COR-L47 (cell line): ENCODE data around the gene SPIN1.

Source experiments
- DNase-seq: peaks from one replicate; lab custom pipeline; 2025; lab: John Stamatoyannopoulos, UW

Gene SPIN1

DNA sequence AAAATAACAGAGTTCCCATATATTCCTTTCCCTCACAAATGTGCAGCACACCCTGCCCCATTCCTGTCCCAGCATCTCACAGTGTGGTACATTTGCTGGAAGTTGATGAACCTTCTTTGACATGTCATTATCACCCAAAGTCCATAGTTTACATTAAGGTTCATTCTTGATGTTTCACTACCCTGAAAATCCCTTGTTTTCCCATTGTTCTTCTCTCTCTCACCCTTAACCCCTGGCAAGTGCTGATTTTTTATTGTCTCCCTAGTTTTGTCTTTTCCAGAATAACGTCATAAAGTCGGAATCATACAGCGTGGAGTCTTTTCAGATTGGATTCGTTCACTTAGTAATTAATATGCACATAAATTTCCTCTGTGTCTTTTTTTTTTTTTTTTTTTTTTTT is 48.1 kb downstream of the SPIN1 start:
- no peak for DNase-seq

DNA sequence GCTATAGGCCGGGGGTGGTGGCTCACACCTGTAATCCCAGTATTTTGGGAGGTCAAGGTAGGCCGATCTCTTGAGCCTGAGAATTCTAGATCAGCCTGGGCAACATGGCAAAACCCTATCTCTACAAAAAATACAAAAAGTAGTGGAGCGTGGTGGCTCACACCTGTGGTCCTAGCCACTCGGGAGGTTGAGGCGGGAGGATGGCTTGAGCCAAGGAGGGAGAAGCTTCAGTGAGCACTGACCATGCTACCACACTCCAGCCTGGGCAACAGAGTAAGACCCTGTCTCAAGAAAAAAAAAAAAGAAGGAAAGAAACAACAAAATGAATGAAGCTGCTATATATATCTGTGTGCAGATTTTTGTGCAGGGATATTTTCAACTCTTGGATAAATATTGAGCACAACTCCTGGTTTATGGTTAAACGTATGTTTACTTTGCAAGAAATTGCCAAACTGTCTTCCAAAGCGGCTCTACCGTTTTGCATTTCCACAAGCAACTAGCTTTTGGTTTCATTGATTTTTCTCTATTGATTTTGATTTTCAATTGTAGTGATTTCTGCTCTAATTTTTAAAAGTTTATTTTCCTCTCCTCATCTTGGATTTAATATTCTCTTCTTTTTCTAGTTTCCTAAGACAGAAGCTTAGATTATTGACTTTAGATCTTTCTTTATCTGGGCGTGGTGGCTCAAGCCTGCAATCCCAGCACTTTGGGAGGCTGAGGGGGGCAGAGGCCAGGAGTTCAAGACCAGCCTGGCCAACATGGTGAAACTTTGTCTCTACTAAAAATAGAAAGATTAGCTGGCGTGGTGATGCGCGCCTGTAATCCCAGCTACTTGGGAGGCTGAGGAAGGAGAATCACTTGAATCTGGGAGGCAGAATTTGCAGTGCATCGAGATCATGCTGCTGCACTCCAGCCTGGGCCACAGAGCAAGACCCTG is 49.2 kb downstream of the SPIN1 start:
- DNase-seq = no peak

DNA sequence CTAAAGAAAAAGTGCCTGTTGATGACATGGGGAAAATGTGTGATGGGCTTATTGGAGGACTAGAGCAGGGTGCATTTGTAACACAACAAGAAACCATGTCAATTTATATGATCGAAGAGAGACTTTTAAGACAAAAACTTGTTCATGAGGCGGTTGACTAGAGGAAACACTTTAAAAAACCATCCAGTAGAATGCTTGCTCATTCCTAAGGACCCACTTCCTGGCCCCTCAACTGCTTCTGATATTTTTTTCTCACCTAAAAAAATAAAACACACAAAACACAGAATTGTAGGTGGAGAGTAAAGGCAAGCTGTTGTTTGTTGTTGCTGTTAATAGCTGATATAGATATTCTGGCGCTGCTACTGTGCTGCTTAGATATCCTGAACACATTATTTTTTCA is 50.6 kb downstream of the SPIN1 start:
- no peak for DNase-seq

DNA sequence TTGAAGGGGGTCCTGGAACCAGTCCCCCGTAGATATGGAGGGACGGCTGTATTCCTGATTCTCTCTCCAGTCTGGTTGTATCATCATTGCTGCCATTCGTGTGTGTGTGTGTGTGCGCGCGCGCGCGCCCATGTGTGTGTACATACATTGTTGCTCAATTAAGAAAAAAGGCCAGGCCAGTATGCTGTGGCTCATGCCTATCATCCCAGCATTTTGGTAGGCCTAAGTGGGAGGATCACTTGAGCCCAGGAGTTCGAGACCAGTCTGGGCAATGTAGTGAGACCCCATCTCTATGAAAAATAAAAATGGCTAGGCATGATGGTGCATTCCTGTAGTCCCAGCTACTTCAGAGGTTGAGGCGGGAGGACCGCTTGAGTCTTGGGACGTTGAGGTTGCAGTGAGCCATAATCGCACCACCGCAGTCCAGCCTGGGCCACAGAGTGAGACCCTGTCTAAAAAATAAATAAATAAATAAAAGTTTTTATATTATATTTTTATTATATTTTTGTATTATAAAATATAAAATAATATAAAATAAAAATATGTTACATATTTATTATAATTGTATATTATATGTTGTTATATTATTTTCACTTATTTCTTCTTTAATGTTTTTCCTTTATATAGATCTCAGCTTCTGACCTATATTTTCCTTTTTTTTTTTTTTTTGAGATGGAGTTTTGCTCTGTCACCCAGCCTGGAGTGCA is 53.2 kb downstream of the SPIN1 start:
- DNase-seq = no peak

DNA sequence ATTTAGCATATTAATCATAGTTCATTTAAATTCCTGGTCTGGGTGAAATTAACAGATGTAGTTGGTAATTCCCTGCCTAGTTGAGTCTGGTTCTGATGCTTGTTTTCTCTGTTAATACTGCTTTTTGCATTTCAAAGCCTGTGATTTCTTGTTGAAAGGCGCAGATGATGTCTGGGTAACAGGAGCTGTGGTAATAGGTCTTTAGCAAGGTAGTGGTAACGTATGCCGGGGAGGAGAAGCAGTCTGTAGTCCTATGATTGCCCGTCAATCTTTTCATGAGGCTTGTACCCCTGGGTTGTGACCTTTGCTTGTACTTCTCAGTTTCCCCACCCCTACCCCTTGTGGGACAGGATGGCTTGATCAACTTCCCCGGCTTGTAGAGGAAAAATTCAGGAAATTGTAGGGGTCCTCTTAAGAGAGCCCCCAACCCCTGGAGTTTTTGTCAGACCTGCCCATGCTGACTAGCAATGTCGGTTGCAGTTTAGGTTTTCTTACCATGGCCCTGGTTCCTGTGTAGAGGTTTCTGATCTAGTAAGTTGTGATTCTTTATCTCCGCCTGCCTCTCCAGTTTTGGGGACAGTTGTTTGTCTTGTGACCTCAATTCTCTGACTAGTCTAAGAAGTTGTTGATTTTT is 55.4 kb downstream of the SPIN1 start:
- no peak for DNase-seq

DNA sequence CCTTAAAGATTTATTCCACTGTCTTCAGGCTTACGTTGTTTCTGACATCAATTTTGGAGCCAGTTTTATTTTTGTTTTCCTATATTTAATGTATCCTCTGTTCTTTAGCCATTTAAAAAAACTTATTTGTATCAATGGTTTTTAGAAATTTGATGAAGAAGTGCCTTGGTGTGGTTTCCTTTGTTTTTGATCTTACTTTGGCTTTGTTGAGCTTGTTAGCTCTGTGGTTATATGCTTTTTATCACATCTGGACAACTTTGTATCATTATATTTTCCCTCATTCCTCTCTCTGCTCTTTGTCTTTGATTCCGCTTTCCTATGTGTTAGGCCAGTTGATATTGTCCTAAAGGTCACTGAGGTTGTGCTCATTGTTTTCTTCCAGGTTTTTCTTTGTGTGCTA is 58.5 kb downstream of the SPIN1 start:
- no peak for DNase-seq

DNA sequence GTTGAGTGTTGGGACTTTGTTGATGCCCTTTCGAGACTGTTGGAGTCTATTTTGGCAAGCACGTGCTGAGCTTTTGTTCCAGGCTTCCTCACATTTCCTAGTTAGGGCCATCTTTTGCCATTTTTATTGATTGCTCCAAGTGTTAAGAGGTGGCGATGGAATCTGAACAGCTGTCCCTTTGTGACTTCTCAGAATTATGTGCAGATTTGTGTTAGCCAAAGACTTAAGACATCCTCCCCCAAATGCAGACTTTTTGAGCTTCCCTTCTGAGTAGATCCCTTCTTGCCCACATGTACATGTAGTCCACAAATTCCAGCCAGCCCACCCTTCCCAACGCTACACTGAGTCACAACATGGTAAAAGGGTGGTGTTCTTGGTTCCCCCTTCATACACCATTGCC is 59.2 kb downstream of the SPIN1 start:
- DNase-seq = no peak

DNA sequence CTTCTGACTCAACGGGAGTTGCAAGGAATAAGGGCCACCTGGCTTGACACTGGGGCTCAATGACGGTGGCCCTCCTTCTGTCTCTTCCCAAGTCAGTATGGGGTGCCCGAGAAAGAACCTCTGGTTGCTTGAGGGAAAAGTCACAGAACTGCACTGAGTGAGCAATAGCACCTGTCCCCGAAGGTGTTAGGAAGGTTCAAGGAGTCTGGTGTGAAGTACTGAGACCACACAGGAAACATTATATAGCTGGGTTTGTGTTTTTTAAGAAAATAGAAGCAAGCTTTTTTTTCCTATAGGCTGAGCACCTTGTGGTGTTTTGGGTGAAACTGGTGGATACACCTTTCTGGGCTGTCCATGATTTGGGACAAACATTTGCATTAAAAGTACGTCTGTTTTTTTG is 62.9 kb downstream of the SPIN1 start:
- no peak for DNase-seq

DNA sequence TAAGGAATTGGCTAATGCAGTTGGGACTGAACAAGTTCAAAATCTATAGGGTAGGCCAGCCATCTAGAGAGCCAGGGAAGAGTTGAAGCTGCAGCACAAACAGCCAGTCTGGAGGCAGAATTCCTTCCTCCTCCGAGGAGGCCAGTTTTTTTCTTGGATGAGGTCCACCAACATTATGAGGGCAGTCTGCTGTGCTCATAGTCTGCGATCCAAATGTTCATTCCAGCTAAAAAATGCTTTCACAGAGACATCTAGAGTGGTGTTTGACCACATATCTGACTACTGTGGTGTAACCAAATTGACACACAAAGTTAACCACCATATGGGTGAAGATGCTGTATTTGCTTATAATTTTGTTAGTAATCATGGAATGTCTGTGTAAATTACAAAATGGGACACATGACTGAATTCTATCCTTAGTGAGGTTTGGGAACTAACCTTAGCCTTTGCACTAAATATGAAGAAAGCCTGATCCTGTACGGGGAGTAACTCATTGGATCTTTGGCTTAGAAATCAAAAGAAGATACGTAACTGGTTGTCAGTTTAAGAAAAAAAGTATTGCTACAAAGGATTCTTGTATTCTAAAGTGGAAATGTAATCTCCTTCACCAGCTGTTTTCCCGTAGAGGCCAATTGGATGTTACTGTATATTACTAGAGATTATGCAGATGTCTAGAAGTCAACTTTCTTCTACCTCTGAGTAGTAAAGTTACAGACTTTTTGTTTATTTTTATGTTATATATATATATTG is 70.6 kb downstream of the SPIN1 start:
- no peak for DNase-seq

DNA sequence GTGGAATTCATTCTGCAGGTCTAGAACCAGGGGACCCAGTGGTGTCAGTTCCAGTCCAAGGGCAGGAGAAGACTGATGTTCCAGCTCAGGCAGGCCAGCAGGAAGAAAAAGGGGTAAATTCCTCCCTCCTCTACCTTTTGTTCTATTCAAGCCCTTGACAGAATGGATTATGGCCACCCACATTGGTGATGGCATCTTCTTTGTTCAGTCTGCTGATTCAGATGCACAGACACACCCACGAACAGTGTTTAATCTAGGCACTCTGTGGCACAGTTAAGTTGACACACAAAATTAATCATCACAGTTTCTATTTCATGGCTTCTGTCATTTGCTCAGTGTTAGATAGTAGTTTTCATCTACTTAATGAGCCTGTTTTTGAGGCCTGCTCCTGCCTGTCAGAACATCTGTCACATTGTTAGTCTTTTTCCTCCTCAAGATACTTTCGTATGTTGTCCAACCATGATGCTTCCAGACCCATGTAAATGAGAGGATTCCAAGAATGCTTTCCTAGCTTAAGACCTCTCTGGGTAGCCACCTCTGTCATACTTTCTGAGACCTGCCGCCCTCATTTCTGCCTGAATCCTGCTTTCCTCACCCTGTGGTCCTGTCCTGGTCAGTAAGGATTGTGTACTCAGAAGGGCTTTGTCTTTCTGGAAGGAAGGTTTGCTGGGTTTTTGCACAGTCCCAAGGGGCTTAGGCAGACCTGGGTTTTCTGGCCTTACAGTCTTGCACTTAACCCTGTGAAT is 72.5 kb downstream of the SPIN1 start:
- peak; percentile 11 for DNase-seq

DNA sequence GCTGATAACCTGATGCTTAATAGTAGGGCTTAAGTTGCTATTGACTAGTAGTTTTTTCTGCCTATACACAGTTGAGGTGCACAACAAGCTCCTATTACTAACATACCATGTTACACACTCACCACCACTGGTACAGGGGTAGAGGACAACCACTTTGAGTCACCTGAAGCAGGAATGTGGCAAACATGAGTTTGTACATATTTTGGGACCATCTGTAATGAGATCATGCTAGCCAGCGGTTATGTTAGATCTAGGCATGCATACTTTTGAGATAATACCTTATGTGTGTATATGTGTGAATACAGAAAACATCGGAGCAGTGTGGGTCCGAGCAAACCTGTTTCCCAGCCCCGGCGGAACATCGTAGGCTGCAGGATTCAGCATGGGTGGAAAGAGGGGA is 73.9 kb downstream of the SPIN1 start:
- no peak for DNase-seq

DNA sequence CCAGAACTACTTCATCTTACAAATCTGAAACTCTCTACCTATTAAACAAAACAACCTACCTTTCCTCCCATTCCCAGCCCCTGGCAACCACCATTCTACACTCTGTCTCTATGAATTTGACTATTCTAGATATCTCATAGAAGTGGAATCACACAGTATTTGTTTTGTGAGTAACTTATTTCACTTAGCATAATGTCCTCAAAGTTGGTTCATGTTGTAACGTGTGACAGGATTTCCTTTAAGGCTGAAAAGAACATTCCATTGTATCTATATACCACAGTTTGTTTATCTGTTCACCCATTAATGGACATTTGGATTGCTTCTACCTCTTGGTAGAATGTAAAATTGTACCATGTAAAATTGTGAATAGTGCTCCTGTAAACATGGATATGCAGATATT is 76.6 kb downstream of the SPIN1 start:
- DNase-seq = no peak

DNA sequence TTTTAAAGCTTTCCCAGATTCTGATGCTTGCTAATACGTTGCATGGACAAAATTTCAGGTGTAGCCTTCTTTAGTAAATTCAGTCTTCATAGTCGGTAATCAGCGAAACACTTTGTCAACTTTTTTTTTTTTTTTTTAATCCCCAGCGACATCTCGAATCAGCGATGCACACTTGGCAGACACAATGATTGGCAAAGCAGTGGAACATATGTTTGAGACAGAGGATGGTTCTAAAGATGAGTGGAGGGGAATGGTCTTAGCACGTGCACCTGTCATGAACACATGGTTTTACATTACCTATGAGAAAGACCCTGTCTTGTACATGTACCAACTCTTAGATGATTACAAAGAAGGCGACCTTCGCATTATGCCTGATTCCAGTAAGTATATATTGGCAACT is 80.0 kb downstream of the SPIN1 start:
- DNase-seq = no peak

DNA sequence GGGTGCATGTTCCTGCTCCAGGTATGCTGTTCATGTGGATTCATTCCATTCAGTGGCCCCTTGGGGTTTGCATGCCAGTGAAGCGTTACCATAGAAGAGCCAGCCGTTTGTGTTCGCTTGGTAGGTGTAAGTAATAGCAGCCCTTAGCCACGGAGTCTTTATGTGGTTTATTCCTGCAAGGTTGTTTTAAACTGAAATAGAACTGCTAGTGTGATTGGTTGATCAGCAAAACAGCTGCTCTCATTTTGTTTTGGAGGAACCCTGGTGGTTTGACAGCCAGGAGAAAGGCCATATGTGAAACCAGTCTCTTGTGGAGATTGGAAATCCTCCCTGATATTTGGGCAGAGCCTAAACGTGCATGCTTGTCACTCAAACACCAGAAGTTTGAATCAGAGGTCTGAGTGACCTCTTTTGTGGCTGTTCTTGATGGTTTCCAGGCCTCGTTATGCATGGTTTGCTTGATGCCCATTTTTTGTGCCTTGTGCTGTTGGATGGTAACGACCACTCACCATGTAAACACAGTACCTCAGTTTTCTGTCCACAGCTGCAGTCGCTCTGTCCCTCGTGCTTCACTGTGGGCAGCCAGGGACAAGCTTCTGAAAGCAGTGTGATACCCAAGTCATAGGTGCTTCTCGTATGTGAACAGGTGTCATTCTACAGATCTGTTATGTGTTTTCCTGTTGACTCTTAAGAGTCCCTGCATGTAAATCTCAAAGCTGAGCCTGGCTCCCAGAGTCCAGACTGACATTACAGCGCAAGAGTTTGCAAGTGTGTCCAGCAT is 88.4 kb downstream of the SPIN1 start:
- no peak for DNase-seq

DNA sequence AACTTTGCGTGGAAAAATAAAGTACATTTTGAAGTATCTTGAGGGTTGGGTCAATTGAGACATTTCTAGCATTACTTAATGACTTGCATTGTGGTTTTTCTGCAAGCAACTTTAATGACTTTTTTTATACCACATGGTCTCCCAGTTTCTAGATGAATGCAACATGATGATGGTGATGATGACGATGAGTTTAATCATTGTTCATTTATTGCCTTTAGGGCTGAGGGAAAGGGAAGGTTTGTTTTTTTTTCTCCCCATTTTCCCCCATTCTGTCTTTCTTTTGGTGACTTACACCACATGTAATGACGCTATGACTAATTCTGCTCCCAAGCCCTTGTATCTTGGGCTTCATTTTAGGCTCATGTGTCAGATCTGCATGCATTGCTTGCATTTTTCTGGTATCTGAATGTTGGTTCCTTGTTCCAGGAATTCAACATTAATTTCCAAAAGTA is 89.1 kb downstream of the SPIN1 start:
- no peak for DNase-seq

DNA sequence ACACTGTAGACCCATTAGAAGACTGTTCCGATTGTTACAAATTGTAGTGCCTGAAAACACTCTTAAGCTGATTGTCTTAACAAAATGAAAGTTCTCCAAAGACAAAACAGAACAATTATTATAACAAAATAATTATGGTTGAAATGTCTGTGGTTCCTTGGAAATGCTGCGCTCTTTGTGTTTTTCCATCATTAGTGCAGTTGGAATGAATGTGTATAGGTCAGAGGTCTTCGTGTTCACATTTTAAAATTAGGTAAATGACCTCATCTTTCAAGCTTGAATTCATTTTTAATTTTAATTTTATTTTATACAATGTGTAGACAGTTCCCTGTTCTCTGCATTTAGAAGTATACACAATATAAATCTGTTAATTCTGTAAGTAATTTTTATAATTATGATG is 90.0 kb downstream of the SPIN1 start:
- no peak for DNase-seq

DNA sequence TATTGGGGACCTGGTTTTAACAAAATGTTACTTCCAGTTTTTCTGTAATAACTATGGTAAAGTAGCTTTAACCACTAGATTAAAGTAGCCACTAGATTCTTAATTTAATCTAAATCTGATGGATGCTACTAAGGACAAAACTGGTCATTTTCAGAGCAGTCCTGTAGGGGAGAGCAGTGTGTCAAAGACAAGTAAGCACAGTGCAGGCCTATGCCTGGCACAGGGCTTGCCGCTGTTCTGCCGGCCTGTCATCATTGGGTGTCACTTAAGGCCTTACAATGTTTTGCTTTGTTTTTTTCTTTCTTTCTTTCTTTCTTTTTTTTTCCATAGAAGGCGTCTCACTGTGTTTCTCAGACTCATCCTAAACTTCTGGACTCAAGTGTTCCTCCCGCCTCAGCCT is 93.7 kb downstream of the SPIN1 start:
- no peak for DNase-seq

DNA sequence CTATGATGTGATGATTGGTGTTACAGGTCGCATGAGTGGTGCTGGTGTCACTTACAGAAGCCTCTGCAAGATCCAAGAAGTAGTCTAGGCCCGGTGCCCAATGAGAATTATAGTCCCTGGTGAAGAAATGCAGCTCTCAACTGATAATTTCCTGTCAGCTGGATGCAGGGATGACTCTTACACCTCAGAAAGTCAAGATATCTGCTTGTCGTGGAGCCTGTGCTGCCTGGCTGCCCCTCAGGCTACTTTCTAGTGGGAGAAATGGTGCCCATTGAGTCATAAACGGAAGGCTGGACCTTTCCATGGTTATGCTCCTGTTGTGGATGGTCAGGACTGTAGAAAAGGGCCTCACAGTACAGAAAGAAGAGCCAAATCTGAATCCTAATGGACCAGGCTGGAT is 99.9 kb downstream of the SPIN1 start:
- no peak for DNase-seq

DNA sequence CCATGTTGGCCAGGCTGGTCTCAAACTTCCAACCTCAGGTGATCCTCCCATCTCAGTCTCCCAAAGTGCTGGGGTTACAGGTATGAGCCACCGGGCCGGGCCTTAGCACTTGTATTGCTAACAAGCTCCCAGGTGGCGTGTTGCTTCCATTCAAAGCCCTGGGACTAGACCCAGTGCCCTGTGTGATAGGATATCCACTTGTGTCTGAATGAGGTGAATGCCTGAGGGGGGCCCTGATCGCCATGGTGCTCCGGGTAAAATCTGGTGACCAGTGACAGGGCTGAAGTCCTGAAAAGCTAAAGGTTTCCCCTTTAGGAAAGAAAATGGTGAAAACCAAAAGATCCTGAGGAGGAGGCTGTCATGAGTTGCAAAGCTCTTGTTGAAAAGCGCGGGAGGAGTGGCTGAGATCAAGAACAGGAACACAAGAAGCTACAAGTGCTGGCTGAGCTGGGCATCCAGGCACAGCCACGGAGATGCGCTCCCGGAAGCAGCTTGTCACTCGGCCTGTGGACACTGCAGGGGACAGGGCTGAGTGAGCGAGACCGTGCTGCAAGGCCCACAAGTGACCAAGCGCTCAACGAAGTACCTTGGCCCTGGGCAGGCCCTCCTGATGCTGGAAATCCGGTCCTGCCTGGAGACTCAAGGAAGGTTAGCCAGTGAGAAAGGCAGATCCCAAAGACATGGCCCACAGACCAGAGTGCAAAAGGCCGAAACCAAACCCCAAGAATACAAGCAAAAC is 106.9 kb downstream of the SPIN1 start:
- DNase-seq = no peak

DNA sequence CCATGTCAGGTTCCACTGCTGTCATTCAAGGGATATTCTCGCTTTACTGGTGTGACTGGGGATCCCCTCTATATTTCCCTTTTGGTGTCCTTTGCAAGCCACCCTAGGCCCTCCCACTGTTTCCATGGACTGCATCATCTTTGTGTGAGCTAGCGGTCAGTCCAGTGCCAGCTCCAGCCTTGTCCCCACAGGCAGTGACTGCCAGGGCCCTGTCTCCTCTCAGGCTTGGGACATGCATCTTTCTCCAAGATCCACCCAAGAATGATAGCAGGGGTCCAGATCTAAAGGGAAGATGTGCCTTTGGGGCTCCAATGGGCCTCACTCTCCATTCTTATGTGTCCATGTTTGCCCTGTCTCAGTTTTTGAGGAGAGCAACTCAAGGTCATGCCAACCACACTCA is 109.0 kb downstream of the SPIN1 start:
- no peak for DNase-seq
